ENCODE data around the gene TMEM45B. TPM values are rescaled to one million over a fixed set of nuclear protein-coding genes. Genes with fewer than 3 reads are reported as not detected.

Gene TMEM45B
- total RNA-seq, 1 donor from 2014 or later, result 10.1 TPM

DNA sequence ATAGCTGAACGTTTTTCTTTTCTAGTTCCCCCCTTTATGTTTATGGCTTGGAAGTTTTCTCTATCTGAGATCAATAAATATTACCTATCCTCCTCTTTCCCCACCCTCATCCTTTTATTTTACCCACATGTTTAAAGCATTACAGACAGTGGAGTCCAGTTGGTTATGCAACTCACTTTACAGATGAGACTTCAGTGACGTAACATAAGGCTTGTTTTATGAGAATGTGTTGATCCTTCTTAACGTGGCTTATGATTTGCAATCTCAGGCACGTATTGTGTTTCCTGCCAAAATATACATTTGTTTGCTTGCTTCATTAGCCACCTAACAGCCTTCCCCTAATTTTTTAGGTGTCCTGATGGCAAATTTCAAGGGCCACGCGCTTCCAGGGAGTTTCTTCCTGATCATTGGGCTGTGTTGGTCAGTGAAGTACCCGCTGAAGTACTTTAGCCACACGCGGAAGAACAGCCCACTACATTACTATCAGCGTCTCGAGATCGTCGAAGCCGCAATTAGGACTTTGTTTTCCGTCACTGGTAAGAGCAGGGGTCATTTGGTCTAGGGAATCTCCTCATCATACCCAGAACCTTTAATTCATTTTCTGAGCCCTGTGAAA lies 36.6 kb downstream of the TMEM45B start:
- DNase-seq (ENCODE audit: extremely low spot score in 2 of 2), result no peak
- H3K4me1 ChIP-seq, result peaks cover 23% of the 10 kb centered on the region
- no peak overlapping the region for H3K4me3 ChIP-seq
- intact Hi-C loops (cut with DNase I), result no loop called here
- H3K9me3 ChIP-seq, result no peaks in the 10 kb centered on the region
- H3K27ac ChIP-seq, result no peak overlapping the region
- TF ChIP-seq POLR2A (IDR thresholded peaks at IDR 0.05) (no peak), POLR2AphosphoS5 (IDR thresholded peaks at IDR 0.05; ENCODE audit: insufficient read depth in 1 of 2, low read depth in 1 of 2) (no peak)
- TF ChIP-seq, protein P1, sequence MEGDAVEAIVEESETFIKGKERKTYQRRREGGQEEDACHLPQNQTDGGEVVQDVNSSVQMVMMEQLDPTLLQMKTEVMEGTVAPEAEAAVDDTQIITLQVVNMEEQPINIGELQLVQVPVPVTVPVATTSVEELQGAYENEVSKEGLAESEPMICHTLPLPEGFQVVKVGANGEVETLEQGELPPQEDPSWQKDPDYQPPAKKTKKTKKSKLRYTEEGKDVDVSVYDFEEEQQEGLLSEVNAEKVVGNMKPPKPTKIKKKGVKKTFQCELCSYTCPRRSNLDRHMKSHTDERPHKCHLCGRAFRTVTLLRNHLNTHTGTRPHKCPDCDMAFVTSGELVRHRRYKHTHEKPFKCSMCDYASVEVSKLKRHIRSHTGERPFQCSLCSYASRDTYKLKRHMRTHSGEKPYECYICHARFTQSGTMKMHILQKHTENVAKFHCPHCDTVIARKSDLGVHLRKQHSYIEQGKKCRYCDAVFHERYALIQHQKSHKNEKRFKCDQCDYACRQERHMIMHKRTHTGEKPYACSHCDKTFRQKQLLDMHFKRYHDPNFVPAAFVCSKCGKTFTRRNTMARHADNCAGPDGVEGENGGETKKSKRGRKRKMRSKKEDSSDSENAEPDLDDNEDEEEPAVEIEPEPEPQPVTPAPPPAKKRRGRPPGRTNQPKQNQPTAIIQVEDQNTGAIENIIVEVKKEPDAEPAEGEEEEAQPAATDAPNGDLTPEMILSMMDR (IDR thresholded peaks at IDR 0.05), result no peak
- H3K36me3 ChIP-seq, result no peaks in the 10 kb centered on the region
- no peaks in the 10 kb centered on the region for H3K27me3 ChIP-seq

DNA sequence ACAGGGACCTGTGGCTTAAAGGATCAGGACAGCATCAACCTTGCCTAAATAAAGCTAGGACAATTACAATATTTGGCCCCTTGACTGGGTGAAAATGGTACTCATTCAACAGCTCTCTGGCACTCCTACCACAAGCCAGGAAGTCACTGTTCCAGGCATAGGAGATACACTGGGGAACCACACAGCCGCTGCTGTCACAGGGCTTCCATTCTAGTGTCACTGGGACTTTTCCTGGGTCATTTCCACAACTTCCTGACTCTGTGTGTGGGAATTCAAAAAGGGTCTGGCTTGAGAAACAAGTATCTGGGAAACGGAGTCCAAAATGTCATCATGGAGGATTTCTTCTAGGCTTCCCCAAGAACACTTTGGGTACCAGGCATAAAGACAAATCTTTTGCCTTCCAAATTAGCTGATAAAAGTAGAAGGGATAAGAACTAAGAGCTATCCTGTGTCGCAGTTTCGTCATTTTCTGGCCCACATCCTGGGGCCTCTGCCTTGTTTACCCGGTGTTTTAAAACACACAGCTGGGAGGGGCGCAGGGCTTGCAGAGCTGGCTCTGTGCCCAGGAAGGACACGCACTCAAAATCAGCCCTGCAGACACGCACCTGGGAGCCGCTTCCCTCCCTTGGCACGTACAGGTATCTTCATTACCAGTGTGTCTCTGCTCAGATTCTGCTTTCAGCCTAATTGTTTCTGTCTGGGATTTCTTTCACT lies 38.0 kb downstream of the TMEM45B start:
- no peaks in the 10 kb centered on the region for H3K27me3 ChIP-seq
- no peaks in the 10 kb centered on the region for H3K9me3 ChIP-seq
- H3K4me1 ChIP-seq, result peaks cover 23% of the 10 kb centered on the region
- peak overlapping the region; percentile 6 for H3K27ac ChIP-seq
- intact Hi-C loops (cut with DNase I), result no loop called here
- no peak for TF ChIP-seq POLR2A (IDR thresholded peaks at IDR 0.05)
- TF ChIP-seq, protein P1 (IDR thresholded peaks at IDR 0.05), result no peak
- no peak for TF ChIP-seq POLR2AphosphoS5 (IDR thresholded peaks at IDR 0.05; ENCODE audit: insufficient read depth in 1 of 2, low read depth in 1 of 2)
- peaks cover 0 to 4% of the 10 kb centered on the region in 2 donors for H3K36me3 ChIP-seq
- no peak overlapping the region for H3K4me3 ChIP-seq
- peak in 1 of 2 donors; percentile 49 for DNase-seq (ENCODE audit: extremely low spot score in 2 of 2)

DNA sequence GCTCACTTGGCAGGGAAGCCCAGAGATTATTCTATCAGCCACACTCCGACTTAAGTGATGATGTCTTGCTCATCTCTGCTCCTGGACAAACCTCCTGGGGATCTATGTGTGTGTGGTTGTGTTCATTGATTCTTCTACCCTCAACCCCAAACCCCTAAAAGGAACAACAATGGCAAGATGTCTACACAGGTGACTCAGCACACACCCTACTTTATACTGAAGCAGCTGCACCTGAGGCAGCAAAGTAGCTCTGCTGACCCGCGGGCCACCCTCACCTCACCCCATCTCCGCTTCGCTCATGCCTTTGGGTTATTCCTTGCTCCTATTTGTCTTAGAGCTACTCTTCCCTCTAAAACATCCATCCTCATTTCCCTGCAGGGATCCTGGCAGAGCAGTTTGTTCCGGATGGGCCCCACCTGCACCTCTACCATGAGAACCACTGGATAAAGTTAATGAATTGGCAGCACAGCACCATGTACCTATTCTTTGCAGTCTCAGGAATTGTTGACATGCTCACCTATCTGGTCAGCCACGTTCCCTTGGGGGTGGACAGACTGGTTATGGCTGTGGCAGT lies 38.7 kb downstream of the TMEM45B start:
- DNase-seq (ENCODE audit: extremely low spot score in 2 of 2), result no peak
- Histone ChIP-seq H3K4me3 (no peak overlapping the region), H3K27me3 (no peaks in the 10 kb centered on the region), H3K9me3 (no peaks in the 10 kb centered on the region), H3K27ac (peak overlapping the region; percentile 6), H3K36me3 (peaks cover 0 to 10% of the 10 kb centered on the region in 2 donors), H3K4me1 (peaks cover 23% of the 10 kb centered on the region)
- TF ChIP-seq, protein P1 (IDR thresholded peaks at IDR 0.05), result no peak
- TF ChIP-seq POLR2AphosphoS5 (IDR thresholded peaks at IDR 0.05; ENCODE audit: insufficient read depth in 1 of 2, low read depth in 1 of 2), result no peak
- no peak for TF ChIP-seq POLR2A (IDR thresholded peaks at IDR 0.05)
- intact Hi-C loops (cut with DNase I), result no loop called here

DNA sequence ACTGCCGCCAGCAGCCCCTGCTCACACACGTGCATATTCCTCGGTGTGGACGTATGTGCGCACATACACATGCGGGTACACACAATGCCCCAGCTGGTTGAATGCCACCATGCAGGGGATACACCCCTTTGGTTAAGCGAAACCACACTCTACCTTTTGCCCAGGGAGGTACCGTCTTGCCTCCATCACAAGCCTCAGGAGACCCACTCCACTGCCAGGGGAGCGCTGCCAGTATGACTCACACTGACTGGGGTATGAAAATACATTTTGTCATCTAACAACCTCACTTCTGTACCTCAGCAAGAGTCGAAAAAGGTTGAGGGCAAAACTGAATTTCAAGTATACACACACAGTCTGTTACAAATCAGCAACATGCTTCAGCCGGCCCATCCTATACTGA lies 39.4 kb downstream of the TMEM45B start:
- H3K27me3 ChIP-seq, result no peaks in the 10 kb centered on the region

More for the DNA sequence above, 39.4 kb downstream of the TMEM45B start:
- H3K4me3 ChIP-seq, result no peak overlapping the region
- intact Hi-C loops (cut with DNase I), result no loop called here
- H3K9me3 ChIP-seq, result no peaks in the 10 kb centered on the region
- no peak overlapping the region for H3K27ac ChIP-seq
- peaks cover 0 to 12% of the 10 kb centered on the region in 2 donors for H3K36me3 ChIP-seq
- DNase-seq (ENCODE audit: extremely low spot score in 2 of 2), result no peak
- peaks cover 23% of the 10 kb centered on the region for H3K4me1 ChIP-seq
- TF ChIP-seq POLR2A (IDR thresholded peaks at IDR 0.05) (no peak), POLR2AphosphoS5 (IDR thresholded peaks at IDR 0.05; ENCODE audit: insufficient read depth in 1 of 2, low read depth in 1 of 2) (no peak)
- TF ChIP-seq, protein P1 (IDR thresholded peaks at IDR 0.05), result no peak
